Measurements from ENCODE around the gene PGLYRP3.

GRCh38 chr1:153312570-153313186, at the start of gene PGLYRP3:
- TF ChIP-seq CTCF (IDR thresholded peaks at IDR 0.05; ENCODE audit: poor library complexity, severe bottlenecking) (no peak), POLR2AphosphoS5 (IDR thresholded peaks at IDR 0.05) (no peak), EZH2 (IDR thresholded peaks at IDR 0.05; ENCODE audit: borderline replicate concordance, insufficient read depth, low read length, poor library complexity, severe bottlenecking) (no peak), EP300 (conservative IDR thresholded peaks at IDR 0.05; ENCODE audit: poor library complexity, severe bottlenecking) (no peak), SMC3 (conservative IDR thresholded peaks at IDR 0.05; ENCODE audit: poor library complexity) (no peak), TAF1 (IDR thresholded peaks at IDR 0.05; ENCODE audit: low read depth) (no peak)
